GM19193 (cell line): ENCODE data around the gene PBOV1.

Source experiments
- POLR2A ChIP-seq: IDR thresholded peaks from 4 replicates; pipeline ENCODE4 v1.6.1; 2011; ENCODE audit not compliant: insufficient read depth, insufficient read length; ENCODE audit errors: extremely low read depth

The PBOV1 gene

DNA sequence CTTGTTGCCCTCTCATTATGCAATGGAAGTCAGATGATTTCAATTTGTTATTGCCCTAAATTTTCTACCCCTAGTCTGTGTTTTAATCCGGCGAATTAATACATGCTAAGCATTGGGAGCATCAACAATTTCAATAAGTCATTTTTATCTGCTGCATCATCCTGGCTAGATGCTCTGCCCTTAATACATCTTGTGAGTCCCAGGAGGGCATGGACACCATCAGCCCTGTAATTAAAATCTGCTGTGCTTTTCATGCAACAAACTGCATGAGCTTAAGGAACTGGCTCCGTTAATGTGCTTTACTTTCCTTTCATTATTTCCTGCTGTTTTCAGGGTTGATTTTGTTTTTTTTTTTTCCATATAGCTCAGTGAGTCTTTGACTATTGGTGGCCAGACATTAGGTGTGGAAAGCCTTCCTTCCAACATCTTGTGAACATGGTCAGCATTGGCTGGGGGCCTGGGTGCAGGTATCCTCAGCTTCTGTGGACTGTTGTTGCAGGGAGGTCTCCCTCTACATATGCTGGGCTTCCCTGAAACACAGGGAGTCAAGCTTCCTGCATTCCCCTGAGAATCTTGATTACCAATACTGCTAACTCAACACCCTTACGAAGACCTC lies 8.5 kb upstream of the PBOV1 start:
- no peak for TF ChIP-seq POLR2A

DNA sequence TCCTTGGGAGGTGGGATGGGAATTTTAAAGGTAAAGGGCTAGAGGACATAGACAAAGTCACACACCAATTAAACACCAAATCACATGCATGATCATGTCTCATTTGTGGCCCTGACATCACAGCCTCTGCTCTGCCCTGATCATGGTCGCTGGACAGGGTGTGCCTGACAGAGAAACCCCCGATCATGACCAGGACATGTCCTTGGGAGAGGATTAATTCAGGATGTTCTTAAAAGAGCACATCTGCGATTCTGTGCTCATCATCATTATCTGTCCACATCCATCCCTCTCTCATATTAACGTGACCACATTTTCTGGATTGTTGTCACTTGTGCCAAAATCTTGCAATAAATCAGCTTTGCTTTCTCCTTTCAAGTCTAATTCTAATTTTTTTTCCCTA lies 7.7 kb upstream of the PBOV1 start:
- no peak for TF ChIP-seq POLR2A

- TF ChIP-seq POLR2A, result no peak
Measured at GRCh38 chr6:138222901-138223546, 4.7 kb upstream of the PBOV1 start.

- no peak for TF ChIP-seq POLR2A
Measured at GRCh38 chr6:138219901-138220300, 1.6 kb upstream of the PBOV1 start.

DNA sequence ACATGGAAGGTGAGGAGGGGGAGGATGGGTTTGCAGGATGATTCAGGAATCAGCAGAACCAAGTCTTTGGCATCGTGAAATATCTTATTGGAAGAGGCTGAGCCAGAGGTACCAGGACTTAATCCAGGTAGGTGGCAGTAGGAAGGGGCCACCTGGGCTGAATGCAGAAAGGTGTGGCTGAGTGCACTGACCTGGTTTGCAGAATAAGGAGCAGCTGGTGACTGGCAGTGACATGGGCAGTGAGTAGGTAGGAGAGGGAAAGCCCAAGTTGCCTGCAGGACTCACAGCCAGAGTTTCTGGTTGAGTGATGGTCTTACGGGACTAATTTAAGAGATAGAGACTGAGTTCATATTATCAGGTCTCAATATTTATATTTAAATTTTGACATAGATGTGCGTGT lies 1.1 kb upstream of the PBOV1 start:
- TF ChIP-seq POLR2A, result no peak

GRCh38 chr6:138215093-138215782 lies 3.1 kb downstream of the PBOV1 start:
- no peak for TF ChIP-seq POLR2A

DNA sequence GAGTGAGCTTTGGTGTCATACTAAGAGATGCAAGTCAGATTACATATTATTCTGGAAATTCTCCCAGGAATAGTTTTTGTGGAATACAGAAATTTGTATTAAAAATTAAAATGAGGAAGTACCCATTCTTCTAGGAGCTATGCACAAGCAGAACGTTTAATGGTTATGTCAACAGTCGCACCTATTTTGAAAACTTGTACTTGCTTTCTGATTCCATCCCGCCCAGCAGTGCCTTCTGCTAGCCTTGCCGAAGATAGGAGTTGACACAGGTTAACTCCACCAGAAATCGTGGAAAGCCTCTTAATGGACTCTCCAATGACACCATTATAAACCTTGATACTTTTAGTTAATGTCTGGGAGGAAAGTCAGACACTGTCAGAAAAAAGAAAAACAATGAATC lies 6.7 kb downstream of the PBOV1 start:
- TF ChIP-seq POLR2A, result no peak

DNA sequence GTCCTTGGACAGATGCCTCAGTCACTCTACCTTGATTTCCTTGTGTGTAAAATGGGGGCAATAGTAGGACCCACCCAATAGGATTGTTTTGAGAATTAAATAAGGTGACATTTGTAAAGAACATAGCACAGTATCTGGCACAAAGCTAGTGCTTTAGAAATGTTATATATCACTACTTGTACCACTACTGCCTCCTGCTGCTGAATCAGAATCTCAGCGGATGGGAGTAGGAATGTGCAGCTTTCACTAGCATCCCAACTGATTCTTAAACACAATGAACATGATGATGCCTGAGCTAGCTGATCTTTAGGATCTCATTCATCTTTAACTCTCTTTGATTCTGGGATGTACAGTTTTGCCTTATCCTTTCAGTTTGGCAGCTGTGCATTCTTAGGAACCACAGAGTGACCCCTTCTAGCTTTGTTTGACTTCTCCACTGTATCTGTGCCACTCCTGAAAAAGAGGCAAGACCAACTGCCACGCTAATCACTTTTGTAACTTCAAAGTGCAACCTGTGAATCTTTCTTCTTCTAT lies 7.2 kb downstream of the PBOV1 start:
- no peak for TF ChIP-seq POLR2A

DNA sequence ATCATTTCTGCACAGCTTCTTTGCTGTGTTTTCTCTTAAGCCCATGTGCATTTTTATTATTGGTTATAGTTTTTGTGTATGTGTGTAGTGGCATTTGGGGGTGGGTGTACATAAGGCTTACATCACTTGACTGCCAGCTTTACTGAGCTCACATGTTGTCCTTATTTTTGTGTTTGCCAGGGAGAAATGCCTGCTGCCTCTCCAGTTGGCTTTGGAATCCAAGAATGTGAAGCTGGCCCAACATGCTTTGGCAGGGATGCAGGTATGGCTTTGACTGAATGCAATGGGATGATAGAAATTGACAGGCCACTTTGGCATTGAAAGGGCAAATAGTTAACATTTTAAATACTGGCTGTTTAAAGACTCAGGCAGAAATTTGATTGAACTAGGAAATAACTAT lies 11.4 kb downstream of the PBOV1 start:
- TF ChIP-seq POLR2A, result no peak

- no peak for TF ChIP-seq POLR2A
Measured at GRCh38 chr6:138205437-138206094, 12.7 kb downstream of the PBOV1 start.

GRCh38 chr6:138204792-138205384 lies 13.4 kb downstream of the PBOV1 start:
- no peak for TF ChIP-seq POLR2A

- TF ChIP-seq POLR2A, result no peak
Measured at GRCh38 chr6:138204303-138204702, 14.0 kb downstream of the PBOV1 start.

DNA sequence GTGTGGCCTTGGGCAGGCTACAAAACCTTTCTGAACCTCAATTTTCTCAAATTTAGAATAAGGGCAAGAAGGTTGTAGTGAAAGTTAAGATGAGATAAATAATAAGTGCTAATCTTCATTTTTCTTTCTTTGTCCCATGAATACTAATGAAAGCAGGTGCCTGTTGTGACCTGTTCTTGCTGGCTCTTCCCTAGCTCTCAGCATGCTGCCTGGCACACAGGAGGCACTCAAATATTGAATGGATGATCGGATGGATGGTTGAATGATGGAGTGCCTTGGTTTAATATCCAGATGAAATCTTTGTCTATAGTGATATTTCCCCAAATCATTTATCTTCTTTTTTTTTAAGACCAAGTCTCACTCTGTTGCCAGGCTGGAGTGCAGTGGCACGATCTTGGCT lies 15.0 kb downstream of the PBOV1 start:
- TF ChIP-seq POLR2A, result no peak

DNA sequence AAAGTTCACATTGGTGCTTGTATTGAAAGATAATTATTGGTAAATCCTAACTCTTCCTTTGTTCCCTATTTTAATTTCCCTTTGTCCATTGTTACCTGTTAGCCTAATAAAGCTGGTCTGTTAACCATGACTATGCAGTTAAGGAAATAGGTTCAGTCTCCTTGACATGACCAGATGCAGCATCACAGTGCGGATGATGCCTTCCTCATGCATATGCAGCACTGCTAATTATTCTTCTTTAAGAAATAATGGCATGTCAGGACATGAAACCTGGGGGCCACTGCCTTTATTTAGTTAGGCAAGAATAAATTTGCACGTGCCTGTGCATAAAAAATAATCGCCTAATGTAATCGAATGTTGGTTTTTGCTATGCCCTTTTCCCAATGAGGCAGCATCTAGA lies 16.5 kb downstream of the PBOV1 start:
- TF ChIP-seq POLR2A, result no peak
